ENCODE measurements around the gene BAIAP2. TPM values are rescaled to one million over a fixed set of nuclear protein-coding genes. Genes with fewer than 3 reads are reported as not detected.

BAIAP2 gene
- total and polyA plus RNA-seq, 2 of the 13 experiments (the other 11 are each of a cell fraction or from before 2014, with no cell fraction given) = 22.5 to 24.0 TPM

GRCh38 chr17:81027038-81027437 lies 7.9 kb upstream of the BAIAP2 start (continued):
- no peak for TF ChIP-seq SKIL (CRISPR knock-in tag; IDR thresholded peaks at IDR 0.05; ENCODE audit: borderline replicate concordance)
- TF ChIP-seq, protein P1, sequence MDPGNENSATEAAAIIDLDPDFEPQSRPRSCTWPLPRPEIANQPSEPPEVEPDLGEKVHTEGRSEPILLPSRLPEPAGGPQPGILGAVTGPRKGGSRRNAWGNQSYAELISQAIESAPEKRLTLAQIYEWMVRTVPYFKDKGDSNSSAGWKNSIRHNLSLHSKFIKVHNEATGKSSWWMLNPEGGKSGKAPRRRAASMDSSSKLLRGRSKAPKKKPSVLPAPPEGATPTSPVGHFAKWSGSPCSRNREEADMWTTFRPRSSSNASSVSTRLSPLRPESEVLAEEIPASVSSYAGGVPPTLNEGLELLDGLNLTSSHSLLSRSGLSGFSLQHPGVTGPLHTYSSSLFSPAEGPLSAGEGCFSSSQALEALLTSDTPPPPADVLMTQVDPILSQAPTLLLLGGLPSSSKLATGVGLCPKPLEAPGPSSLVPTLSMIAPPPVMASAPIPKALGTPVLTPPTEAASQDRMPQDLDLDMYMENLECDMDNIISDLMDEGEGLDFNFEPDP (CRISPR knock-in tag; conservative IDR thresholded peaks at IDR 0.05) = no peak

DNA sequence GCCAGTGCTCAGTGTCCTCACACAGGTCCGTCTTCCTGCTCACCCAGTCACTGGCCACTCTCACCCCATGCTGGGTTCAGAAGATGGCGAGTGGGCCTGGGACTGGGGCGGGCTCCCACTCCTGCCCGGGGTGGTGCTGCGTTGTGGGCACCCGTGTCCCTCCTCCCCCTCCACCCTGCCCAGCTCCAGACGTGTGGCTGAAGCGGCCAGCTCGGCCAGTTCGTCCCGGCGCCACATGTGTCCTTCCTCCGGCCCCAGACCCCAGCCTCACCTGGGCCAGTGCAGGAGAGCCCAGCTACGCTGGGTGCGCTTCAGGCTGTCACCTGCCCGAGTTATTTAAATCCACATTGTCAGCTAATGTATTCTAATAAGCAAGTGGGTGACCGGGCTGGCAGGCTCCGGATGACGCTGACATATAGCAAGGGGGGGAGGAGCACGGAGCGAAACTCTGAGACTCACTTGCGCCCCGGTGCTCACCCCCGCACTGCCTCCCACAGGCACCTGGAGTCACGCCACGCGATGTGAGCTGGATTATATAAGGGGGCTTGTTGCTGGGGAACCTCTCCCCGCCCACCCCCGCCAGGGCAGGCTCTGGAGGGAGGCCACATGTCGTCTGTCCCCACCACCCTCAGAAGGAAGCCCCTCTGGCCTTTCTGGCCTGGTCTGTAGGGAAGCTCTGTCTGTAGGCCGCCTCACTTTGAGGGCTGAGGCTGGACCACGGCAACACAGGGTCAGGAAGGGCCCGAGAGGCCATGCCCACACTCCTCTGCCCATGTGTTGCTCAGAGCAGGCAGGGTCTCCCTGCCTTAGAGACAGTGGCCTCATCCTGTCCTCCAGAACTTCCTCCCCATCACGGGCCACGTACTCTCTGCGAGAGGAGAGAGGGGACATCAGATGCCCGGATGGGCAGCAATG lies 7.1 kb upstream of the BAIAP2 start:
- no TSS peak for BruUV-seq (replicated peaks)
- H3K9me3 ChIP-seq (ENCODE audit: low read length) = no peaks in the 10 kb centered on the region

More for the DNA sequence above, 7.1 kb upstream of the BAIAP2 start:
- intact Hi-C loops (cut with micrococcal nuclease; ENCODE audit: unreplicated experiment) = no loop called here
- no peaks in the 10 kb centered on the region for H3K36me3 ChIP-seq (replicated peaks in 1 of 2; ENCODE audit: control insufficient read depth in 1 of 2, insufficient read depth in 2 of 2, low read length in 2 of 2)
- ChIA-PET POLR2A (interaction anchor here (1.8 kb wide), 1 partner anchor 10 kb away, joined by 5 read pairs; no protein-coding TSS in a partner anchor), CTCF (ENCODE audit: low intra/inter-chr PET ratio, low total read pairs) (no interaction called here)
- peaks cover 17 to 44% of the 10 kb centered on the region in 2 experiments; a peak in 4 of 5 replicates for H3K27me3 ChIP-seq (ENCODE audit: control insufficient read depth in 1 of 2, insufficient read depth in 2 of 2, low read length in 2 of 2)
- H3K4me1 ChIP-seq (ENCODE audit: insufficient read depth, low read length) = peaks cover 73% of the 10 kb centered on the region
- H3K4me2 ChIP-seq (ENCODE audit: low read depth, low read length) = no peak overlapping the region
- 0 out of 2 replicates have a peak, but pooled peaks cover 1% of the 10 kb centered on the region for H4K20me1 ChIP-seq (ENCODE audit: insufficient read depth, low read length)
- no peak overlapping the region; a peak in 1 of 6 replicates for H3K4me3 ChIP-seq (replicated peaks in 1 of 3; ENCODE audit: insufficient read depth in 1 of 3, low read depth in 2 of 3, low read length in 3 of 3)
- no peak overlapping the region for H3K9ac ChIP-seq (ENCODE audit: insufficient read depth, low read depth, low read length)
- TF ChIP-seq JARID2 (CRISPR knock-in tag; IDR thresholded peaks at IDR 0.05; ENCODE audit: insufficient replicate concordance) (no peak), ZNF274 (CRISPR knock-in tag; IDR thresholded peaks at IDR 0.05) (0 out of 2 replicates have a peak, but pooled peaks have one; percentile 49), AHR (CRISPR knock-in tag; IDR thresholded peaks at IDR 0.05) (peak; percentile 13; the same call in 1 of the 2 replicates), ZFX (CRISPR knock-in tag; IDR thresholded peaks at IDR 0.05; ENCODE audit: low read depth) (0 out of 2 replicates have a peak, but pooled peaks have one; percentile 33), RXRB (CRISPR knock-in tag; IDR thresholded peaks at IDR 0.05; ENCODE audit: borderline replicate concordance) (no peak)
- TF ChIP-seq, protein P2, sequence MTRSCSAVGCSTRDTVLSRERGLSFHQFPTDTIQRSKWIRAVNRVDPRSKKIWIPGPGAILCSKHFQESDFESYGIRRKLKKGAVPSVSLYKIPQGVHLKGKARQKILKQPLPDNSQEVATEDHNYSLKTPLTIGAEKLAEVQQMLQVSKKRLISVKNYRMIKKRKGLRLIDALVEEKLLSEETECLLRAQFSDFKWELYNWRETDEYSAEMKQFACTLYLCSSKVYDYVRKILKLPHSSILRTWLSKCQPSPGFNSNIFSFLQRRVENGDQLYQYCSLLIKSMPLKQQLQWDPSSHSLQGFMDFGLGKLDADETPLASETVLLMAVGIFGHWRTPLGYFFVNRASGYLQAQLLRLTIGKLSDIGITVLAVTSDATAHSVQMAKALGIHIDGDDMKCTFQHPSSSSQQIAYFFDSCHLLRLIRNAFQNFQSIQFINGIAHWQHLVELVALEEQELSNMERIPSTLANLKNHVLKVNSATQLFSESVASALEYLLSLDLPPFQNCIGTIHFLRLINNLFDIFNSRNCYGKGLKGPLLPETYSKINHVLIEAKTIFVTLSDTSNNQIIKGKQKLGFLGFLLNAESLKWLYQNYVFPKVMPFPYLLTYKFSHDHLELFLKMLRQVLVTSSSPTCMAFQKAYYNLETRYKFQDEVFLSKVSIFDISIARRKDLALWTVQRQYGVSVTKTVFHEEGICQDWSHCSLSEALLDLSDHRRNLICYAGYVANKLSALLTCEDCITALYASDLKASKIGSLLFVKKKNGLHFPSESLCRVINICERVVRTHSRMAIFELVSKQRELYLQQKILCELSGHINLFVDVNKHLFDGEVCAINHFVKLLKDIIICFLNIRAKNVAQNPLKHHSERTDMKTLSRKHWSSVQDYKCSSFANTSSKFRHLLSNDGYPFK (CRISPR knock-in tag; IDR thresholded peaks at IDR 0.05; ENCODE audit: borderline replicate concordance) = 0 out of 2 replicates have a peak, but pooled peaks have one; percentile 33
- no peak for FAIRE-seq
- ATAC-seq = no peak
- no peaks in the 10 kb centered on the region for H3K79me2 ChIP-seq (ENCODE audit: insufficient read depth, low read length)
- H3K27ac ChIP-seq (ENCODE audit: extremely low read length, insufficient read depth, low read length) = no peak overlapping the region
- in situ Hi-C loops (cut with HindIII; ENCODE audit: extremely low pct_ligation_motif_present, low pct_unique_long_range_greater_than_20kb) = no loop called here
- no peak overlapping the region for H2AFZ ChIP-seq (ENCODE audit: low read length)
- DNase-seq (ENCODE audit: low spot score) = no peak
- 36% methylated on average over 27 of the region's 37 CpGs for WGBS (ENCODE audit: low lambda C conversion rate)
